Measurements from ENCODE around the gene SCRN2. TPM values are rescaled to one million over a fixed set of nuclear protein-coding genes. Genes with fewer than 3 reads are reported as not detected.
A peak's percentile ranks its signal among the peaks of the same experiment; 100 is the strongest.

SCRN2 gene
- total RNA-seq, 1 donor from 2014 or later, result 30.5 TPM

- no peak for DNase-seq
- H3K9me3 ChIP-seq, result no peaks in the 10 kb centered on the region
- H3K27me3 ChIP-seq, result peaks cover 65% of the 10 kb centered on the region
- H3K4me1 ChIP-seq, result peaks cover 26% of the 10 kb centered on the region
- intact Hi-C loops (cut with DNase I), result no loop called here
- TF ChIP-seq CTCF (IDR thresholded peaks at IDR 0.05), result no peak
- no peak for ATAC-seq
- H3K27ac ChIP-seq, result no peak overlapping the region
- no peaks in the 10 kb centered on the region for H3K36me3 ChIP-seq
- no peak overlapping the region for H3K4me3 ChIP-seq
These were observed 5.8 kb upstream of the SCRN2 start for GRCh38 chr17:47846716-47847340.

GRCh38 chr17:47845716-47846075, 4.6 kb upstream of the SCRN2 start:
- DNase-seq, result no peak
- H3K27me3 ChIP-seq, result peaks cover 54% of the 10 kb centered on the region

GRCh38 chr17:47844814-47845715, 4.0 kb upstream of the SCRN2 start:
- intact Hi-C loops (cut with DNase I), result loop anchor here (5.0 kb wide), 1 partner anchor 47 kb away; no protein-coding TSS in a partner anchor
- DNase-seq, result no peak
- peaks cover 26% of the 10 kb centered on the region for H3K4me1 ChIP-seq
- H3K27me3 ChIP-seq, result peaks cover 48% of the 10 kb centered on the region
- no peak overlapping the region for H3K4me3 ChIP-seq
- TF ChIP-seq CTCF (IDR thresholded peaks at IDR 0.05), result peak; percentile 15
- no peak for ATAC-seq
- H3K9me3 ChIP-seq, result no peaks in the 10 kb centered on the region
- no peak overlapping the region for H3K27ac ChIP-seq
- H3K36me3 ChIP-seq, result no peaks in the 10 kb centered on the region

More at GRCh38 chr17:47845716-47846075, 4.6 kb upstream of the SCRN2 start:
- Histone ChIP-seq H3K27ac (no peak overlapping the region), H3K4me1 (peaks cover 24% of the 10 kb centered on the region), H3K36me3 (no peaks in the 10 kb centered on the region), H3K4me3 (no peak overlapping the region), H3K9me3 (no peaks in the 10 kb centered on the region)
- intact Hi-C loops (cut with DNase I), result no loop called here
- no peak for TF ChIP-seq CTCF (IDR thresholded peaks at IDR 0.05)
- no peak for ATAC-seq

GRCh38 chr17:47844227-47844626, 3.2 kb upstream of the SCRN2 start:
- no peak overlapping the region for H3K4me3 ChIP-seq
- no peaks in the 10 kb centered on the region for H3K9me3 ChIP-seq
- no peak overlapping the region for H3K27ac ChIP-seq
- peaks cover 31% of the 10 kb centered on the region for H3K4me1 ChIP-seq
- DNase-seq (no peak), ATAC-seq (no peak)
- intact Hi-C loops (cut with DNase I), result loop anchor here (5.0 kb wide), 1 partner anchor 48 kb away; no protein-coding TSS in a partner anchor
- no peak for TF ChIP-seq CTCF (IDR thresholded peaks at IDR 0.05)
- H3K27me3 ChIP-seq, result peaks cover 42% of the 10 kb centered on the region
- no peaks in the 10 kb centered on the region for H3K36me3 ChIP-seq

- no peak for ATAC-seq
- Histone ChIP-seq H3K36me3 (peaks cover 7% of the 10 kb centered on the region), H3K4me3 (no peak overlapping the region), H3K9me3 (no peaks in the 10 kb centered on the region), H3K4me1 (peaks cover 31% of the 10 kb centered on the region), H3K27me3 (peaks cover 35% of the 10 kb centered on the region), H3K27ac (no peak overlapping the region)
- no peak for DNase-seq
- TF ChIP-seq CTCF (IDR thresholded peaks at IDR 0.05), result no peak
- intact Hi-C loops (cut with DNase I), result loop anchor here (5.0 kb wide), 1 partner anchor 49 kb away; no protein-coding TSS in a partner anchor
These were observed 2.3 kb upstream of the SCRN2 start for GRCh38 chr17:47843391-47843730.
